OCI-LY7 (cell line): ENCODE results near the gene SMIM29.

Source experiments
- CTCF ChIP-seq: fragments of 200-600 bp; sonication (generic); conservative IDR thresholded peaks from 2 replicates; pipeline ENCODE4 v1.5.1; 2014; ENCODE audit warnings: mild to moderate bottlenecking, antibody characterized with exemption, low read length, moderate library complexity, mixed read lengths
- EZH2phosphoT487 ChIP-seq: fragments of 200-600 bp; sonication (generic); IDR thresholded peaks from 2 replicates; pipeline ENCODE4 v1.6.1; 2018; ENCODE audit warnings: low read depth, borderline replicate concordance, mild to moderate bottlenecking, mixed run types, antibody characterized with exemption, low read length, moderate library complexity, mixed read lengths

- TF ChIP-seq CTCF (no peak), EZH2phosphoT487 (no peak)
Observed at GRCh38 chr6:34235307-34236130, 13.3 kb downstream of the SMIM29 start.
